ENCODE results near the gene NAALADL2.

The NAALADL2 gene

GRCh38 chr3:175571096-175571495 is 712.0 kb downstream of the NAALADL2 start:
- Histone ChIP-seq H3K27ac (ENCODE audit: low read length) (no peak overlapping the region), H3K79me2 (ENCODE audit: insufficient read depth, low read length) (no peaks in the 10 kb centered on the region), H3K9me3 (ENCODE audit: insufficient read depth, low read length, severe bottlenecking) (no peaks in the 10 kb centered on the region), H2AFZ (ENCODE audit: low read depth, low read length) (no peak overlapping the region), H3K9ac (ENCODE audit: low read depth, low read length) (no peak overlapping the region), H3K36me3 (ENCODE audit: insufficient read depth, low read length) (no peaks in the 10 kb centered on the region), H3K4me1 (ENCODE audit: insufficient read depth, low read length) (no peaks in the 10 kb centered on the region), H3K27me3 (ENCODE audit: insufficient read depth, low read length, poor library complexity) (no peaks in the 10 kb centered on the region), H3K4me3 (ENCODE audit: low read depth in 1 of 2, low read length in 2 of 2) (no peak overlapping the region), H4K20me1 (ENCODE audit: insufficient read depth, low read length) (no peaks in the 10 kb centered on the region), H3K4me2 (ENCODE audit: insufficient read depth, low read length) (no peak overlapping the region)
- DNase-seq: no peak
- no peak for ATAC-seq (ENCODE audit: insufficient read depth, low read depth)
- TF ChIP-seq EZH2 (IDR thresholded peaks at IDR 0.05; ENCODE audit: borderline replicate concordance, low read depth, low read length, severe bottlenecking) (no peak), CTCF (IDR thresholded peaks at IDR 0.05; ENCODE audit: borderline replicate concordance, extremely low read depth, low read length, poor library complexity, severe bottlenecking) (no peak)

GRCh38 chr3:175573226-175573625 is 714.1 kb downstream of the NAALADL2 start:
- no peak overlapping the region for H3K27ac ChIP-seq (ENCODE audit: low read length)
- no peak overlapping the region for H2AFZ ChIP-seq (ENCODE audit: low read depth, low read length)
- H3K9me3 ChIP-seq (ENCODE audit: insufficient read depth, low read length, severe bottlenecking): no peaks in the 10 kb centered on the region
- no peak overlapping the region for H3K4me2 ChIP-seq (ENCODE audit: insufficient read depth, low read length)
- no peaks in the 10 kb centered on the region for H3K27me3 ChIP-seq (ENCODE audit: insufficient read depth, low read length, poor library complexity)
- no peak for ATAC-seq (ENCODE audit: insufficient read depth, low read depth)
- no peak overlapping the region for H3K4me3 ChIP-seq (ENCODE audit: low read depth in 1 of 2, low read length in 2 of 2)
- H4K20me1 ChIP-seq (ENCODE audit: insufficient read depth, low read length): no peaks in the 10 kb centered on the region
- H3K4me1 ChIP-seq (ENCODE audit: insufficient read depth, low read length): no peaks in the 10 kb centered on the region
- H3K9ac ChIP-seq (ENCODE audit: low read depth, low read length): no peak overlapping the region
- H3K36me3 ChIP-seq (ENCODE audit: insufficient read depth, low read length): no peaks in the 10 kb centered on the region
- H3K79me2 ChIP-seq (ENCODE audit: insufficient read depth, low read length): no peaks in the 10 kb centered on the region
- DNase-seq: no peak
- no peak for TF ChIP-seq EZH2 (IDR thresholded peaks at IDR 0.05; ENCODE audit: borderline replicate concordance, low read depth, low read length, severe bottlenecking)
- no peak for TF ChIP-seq CTCF (IDR thresholded peaks at IDR 0.05; ENCODE audit: borderline replicate concordance, extremely low read depth, low read length, poor library complexity, severe bottlenecking)

DNA sequence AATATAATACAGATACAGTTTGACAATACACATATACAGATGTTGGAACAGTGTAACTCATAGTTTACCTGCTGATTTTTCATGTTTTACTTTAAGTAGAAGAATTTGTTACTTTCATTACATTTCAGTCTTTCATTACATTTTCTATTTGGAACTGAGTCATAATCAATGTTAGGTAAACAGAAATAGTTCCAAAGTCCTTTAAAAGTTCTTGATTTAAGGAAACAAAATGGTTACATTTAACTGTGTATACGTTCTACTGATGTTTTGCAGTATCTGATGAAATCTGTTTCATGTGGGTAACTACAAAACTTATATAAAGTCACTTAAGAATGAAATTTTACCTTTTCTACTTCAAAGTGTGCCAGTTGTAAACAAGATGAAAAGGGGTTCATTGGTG is 721.2 kb downstream of the NAALADL2 start:
- no peak for ATAC-seq (ENCODE audit: insufficient read depth, low read depth)
- H4K20me1 ChIP-seq (ENCODE audit: insufficient read depth, low read length): no peaks in the 10 kb centered on the region
- no peaks in the 10 kb centered on the region for H3K27me3 ChIP-seq (ENCODE audit: insufficient read depth, low read length, poor library complexity)
- no peak for DNase-seq
- no peaks in the 10 kb centered on the region for H3K4me1 ChIP-seq (ENCODE audit: insufficient read depth, low read length)
- H3K79me2 ChIP-seq (ENCODE audit: insufficient read depth, low read length): no peaks in the 10 kb centered on the region
- no peak overlapping the region for H3K9ac ChIP-seq (ENCODE audit: low read depth, low read length)
- TF ChIP-seq CTCF (IDR thresholded peaks at IDR 0.05; ENCODE audit: borderline replicate concordance, extremely low read depth, low read length, poor library complexity, severe bottlenecking) (no peak), EZH2 (IDR thresholded peaks at IDR 0.05; ENCODE audit: borderline replicate concordance, low read depth, low read length, severe bottlenecking) (no peak)
- H3K9me3 ChIP-seq (ENCODE audit: insufficient read depth, low read length, severe bottlenecking): no peaks in the 10 kb centered on the region
- H3K36me3 ChIP-seq (ENCODE audit: insufficient read depth, low read length): no peaks in the 10 kb centered on the region
- H3K4me3 ChIP-seq (ENCODE audit: low read depth in 1 of 2, low read length in 2 of 2): no peak overlapping the region
- H3K4me2 ChIP-seq (ENCODE audit: insufficient read depth, low read length): no peak overlapping the region
- H2AFZ ChIP-seq (ENCODE audit: low read depth, low read length): no peak overlapping the region
- no peak overlapping the region for H3K27ac ChIP-seq (ENCODE audit: low read length)

GRCh38 chr3:175585898-175586297 is 726.8 kb downstream of the NAALADL2 start:
- TF ChIP-seq CTCF (IDR thresholded peaks at IDR 0.05; ENCODE audit: borderline replicate concordance, extremely low read depth, low read length, poor library complexity, severe bottlenecking): no peak
- no peak for TF ChIP-seq EZH2 (IDR thresholded peaks at IDR 0.05; ENCODE audit: borderline replicate concordance, low read depth, low read length, severe bottlenecking)
- Histone ChIP-seq H3K9ac (ENCODE audit: low read depth, low read length) (no peak overlapping the region), H2AFZ (ENCODE audit: low read depth, low read length) (no peak overlapping the region), H4K20me1 (ENCODE audit: insufficient read depth, low read length) (no peaks in the 10 kb centered on the region), H3K9me3 (ENCODE audit: insufficient read depth, low read length, severe bottlenecking) (no peaks in the 10 kb centered on the region), H3K4me2 (ENCODE audit: insufficient read depth, low read length) (no peak overlapping the region), H3K79me2 (ENCODE audit: insufficient read depth, low read length) (no peaks in the 10 kb centered on the region), H3K27ac (ENCODE audit: low read length) (no peak overlapping the region), H3K36me3 (ENCODE audit: insufficient read depth, low read length) (no peaks in the 10 kb centered on the region), H3K4me3 (ENCODE audit: low read depth in 1 of 2, low read length in 2 of 2) (no peak overlapping the region), H3K27me3 (ENCODE audit: insufficient read depth, low read length, poor library complexity) (no peaks in the 10 kb centered on the region), H3K4me1 (ENCODE audit: insufficient read depth, low read length) (no peaks in the 10 kb centered on the region)
- no peak for ATAC-seq (ENCODE audit: insufficient read depth, low read depth)
- DNase-seq: no peak

All from DND-41 (cell line).